HL-60/S4 treated with retinoic acid at 250 ng/mL for 4 days and 3 days (cell line): ENCODE results near the gene UNC5A.

Experiments used
- in situ Hi-C: fragments of 300-500 bp; cut with MboI; formaldehyde crosslinking; loops from 2 replicates; pipeline ENCODE4 v1.7.0; 2022; ENCODE audit warnings: low sequenced_read_pairs

The UNC5A gene

DNA sequence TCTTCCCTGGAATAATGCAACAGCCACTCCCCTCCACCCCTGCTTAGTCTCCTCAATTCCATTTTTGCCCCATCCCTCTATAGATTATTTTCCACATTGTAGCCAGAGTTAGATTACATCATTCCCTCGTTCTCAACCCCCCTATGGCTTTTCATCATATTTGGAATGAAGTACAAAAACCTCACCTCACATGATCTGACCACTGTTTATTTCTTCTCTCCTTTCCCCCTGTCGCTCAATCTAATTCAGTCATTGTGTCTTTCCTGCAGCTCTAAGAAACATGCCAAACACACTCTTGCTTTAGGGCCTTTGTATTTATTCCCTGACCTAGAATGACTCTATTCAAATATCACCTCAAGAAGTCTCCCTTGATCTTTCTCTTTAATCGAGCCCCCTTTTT is 111.4 kb downstream of the UNC5A start:
- in situ Hi-C loops: no loop called here

- in situ Hi-C loops: no loop called here
Observed at GRCh38 chr5:176922817-176923216, 112.5 kb downstream of the UNC5A start.

DNA sequence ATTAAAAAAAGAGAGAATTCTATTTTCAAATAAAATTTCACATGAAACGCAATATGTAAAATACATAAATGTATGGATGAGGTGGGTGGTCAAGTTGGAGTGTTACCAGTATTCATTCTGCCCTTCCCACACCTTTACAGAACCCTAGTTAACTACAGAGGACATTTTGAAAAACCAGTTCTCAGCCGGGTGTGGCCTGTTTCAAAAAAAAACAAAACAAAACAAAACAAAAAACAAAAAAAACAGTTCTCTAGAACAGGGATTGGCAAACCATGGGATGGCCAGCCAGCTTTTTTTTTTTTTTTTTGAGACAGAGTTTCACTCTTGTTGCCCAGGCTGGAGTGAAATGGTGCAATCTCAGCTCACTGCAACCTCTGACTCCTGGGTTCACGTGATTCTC is 117.2 kb downstream of the UNC5A start:
- in situ Hi-C loops: loop anchor here (25.0 kb wide), 1 partner anchor 265 kb away; no protein-coding TSS in a partner anchor

- in situ Hi-C loops: loop anchor here (25.0 kb wide), 1 partner anchor 267 kb away; no protein-coding TSS in a partner anchor
Observed at GRCh38 chr5:176929654-176930053, 119.3 kb downstream of the UNC5A start.
